ENCODE data around the gene KITLG.

GRCh38 chr12:88624911-88625310 lies 44.6 kb upstream of the KITLG start:
- no peak for TF ChIP-seq EZH2 (IDR thresholded peaks at IDR 0.05; ENCODE audit: insufficient read depth, low read length)
- no peak for TF ChIP-seq CTCF (IDR thresholded peaks at IDR 0.05; ENCODE audit: insufficient read depth, low read depth, low read length)

All from astrocyte (in vitro differentiated cells and primary cell).